Raji (cell line): Measurements from ENCODE around the gene CCDC40.

Experiments used
- POLR2A ChIP-seq: IDR thresholded peaks from 2 replicates; pipeline ENCODE4 v1.6.1; 2011; ENCODE audit warnings: low read depth, low read length, control low read depth; ENCODE audit not compliant: insufficient read depth

CCDC40 gene

DNA sequence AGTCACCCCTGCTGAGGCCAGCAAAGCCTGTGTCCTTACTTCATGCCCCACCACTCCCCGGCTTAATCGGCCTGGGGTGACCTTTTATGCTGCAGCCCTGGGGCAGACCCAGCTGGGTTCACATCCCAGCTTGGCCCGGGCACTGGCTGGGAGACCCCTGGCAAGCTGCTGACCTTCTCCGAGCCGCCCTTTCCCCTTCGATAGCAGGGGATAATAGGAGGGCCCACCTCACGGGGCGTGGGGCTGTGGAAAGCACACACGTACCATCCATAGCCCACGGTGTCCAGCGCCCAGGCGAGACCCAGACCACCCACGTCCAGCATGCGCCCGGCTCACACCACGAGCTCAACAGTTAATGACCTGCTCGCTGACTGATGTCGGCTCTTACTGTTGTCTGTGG, 27.6 kb upstream of the CCDC40 start:
- no peak for TF ChIP-seq POLR2A

DNA sequence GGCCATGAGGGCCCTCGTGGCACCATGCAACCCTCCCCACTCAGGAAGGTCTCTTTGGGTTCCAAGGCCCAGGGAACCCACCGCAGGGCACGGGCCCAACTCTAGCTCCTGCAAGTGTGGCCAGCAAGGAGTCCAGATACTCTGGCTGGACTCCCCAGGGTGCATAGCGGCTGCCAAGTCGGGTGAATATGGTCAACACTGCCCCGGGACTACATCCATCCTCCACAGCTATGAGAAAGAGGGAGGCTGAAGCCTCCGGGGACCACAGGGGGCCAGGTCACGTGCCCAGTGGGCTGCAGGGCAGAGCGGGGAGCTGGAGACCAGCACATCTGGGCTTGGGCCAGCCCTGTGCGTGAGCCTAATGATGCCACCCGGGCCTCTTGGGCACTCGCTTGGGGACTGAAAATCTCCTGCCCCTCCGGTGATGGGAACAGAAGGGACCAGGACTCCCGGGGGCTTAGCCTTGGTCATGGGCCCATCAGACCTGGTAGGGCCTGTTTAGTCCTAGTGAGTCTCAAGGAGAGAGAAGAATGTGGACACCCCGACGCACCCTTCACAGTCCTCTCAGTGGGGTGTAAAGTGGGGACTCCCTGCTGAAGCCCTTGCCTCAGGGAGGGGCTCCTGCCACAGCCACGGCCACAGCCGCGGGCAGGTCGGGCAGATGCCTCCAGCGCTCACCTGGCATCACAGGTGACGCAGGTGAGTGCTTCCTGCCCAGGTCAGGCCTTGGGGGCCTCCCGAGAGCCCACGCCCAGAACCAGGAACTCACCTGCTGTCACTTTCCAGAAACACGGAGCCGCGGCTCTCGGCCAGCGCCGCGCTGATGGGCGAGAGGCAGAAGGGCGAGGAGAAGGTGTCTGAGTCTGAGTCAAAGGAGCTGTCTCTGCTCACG, 26.8 kb upstream of the CCDC40 start:
- no peak for TF ChIP-seq POLR2A

DNA sequence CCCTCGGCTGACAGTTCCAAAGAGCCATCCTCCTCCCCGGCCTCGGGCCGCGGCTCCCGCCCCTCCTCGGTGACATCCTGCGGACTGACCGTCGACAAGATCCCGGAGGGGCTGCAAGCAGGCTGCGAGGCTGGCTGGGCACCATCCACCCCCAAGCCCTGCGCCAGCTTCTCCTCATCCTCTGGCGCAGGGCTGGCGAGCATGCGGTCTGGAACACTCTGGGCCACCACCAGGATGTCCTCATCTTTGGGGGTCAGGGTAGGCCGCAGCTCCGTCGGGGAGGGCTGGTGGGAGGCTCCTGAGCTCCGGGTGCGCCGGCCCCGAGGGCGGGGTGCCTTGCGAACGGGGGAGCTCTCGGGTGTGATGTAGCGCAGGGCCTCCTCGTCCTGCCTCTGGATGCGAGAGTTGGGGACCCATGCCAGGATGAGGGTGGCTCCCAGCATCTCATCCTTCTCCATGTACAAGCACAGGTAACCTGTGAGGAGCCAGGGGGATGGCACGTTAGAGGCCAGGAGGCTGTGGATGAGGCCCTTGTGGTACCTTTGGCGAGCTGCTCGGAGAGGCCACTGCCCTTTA, 26.1 kb upstream of the CCDC40 start:
- no peak for TF ChIP-seq POLR2A

DNA sequence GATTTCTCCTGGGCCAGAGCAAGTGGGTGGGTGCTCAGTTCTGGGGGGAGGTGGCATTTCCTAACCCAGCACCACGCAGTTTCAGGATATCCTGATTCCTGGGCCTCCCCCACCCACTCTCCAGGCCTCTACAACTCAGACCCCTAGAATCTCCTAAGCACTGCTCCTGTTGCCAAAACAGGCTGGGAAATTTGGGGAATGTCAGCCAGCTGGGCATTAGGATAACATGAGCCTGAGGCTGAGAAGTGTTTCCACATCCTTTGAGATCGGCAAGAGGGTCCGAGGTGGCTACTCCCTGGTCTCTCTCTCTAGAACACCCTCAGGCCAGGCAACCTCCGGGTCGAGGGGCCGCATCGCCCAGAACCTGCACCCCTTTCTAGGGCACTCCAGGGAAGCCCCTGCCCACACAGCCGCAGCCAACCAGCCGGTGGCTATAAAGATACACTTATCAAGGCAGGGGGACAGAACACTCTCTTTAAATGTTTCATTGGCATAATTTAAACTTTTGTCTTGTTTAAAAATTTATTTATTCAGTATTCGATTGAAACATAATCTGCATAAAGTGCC, 24.4 kb upstream of the CCDC40 start:
- no peak for TF ChIP-seq POLR2A

DNA sequence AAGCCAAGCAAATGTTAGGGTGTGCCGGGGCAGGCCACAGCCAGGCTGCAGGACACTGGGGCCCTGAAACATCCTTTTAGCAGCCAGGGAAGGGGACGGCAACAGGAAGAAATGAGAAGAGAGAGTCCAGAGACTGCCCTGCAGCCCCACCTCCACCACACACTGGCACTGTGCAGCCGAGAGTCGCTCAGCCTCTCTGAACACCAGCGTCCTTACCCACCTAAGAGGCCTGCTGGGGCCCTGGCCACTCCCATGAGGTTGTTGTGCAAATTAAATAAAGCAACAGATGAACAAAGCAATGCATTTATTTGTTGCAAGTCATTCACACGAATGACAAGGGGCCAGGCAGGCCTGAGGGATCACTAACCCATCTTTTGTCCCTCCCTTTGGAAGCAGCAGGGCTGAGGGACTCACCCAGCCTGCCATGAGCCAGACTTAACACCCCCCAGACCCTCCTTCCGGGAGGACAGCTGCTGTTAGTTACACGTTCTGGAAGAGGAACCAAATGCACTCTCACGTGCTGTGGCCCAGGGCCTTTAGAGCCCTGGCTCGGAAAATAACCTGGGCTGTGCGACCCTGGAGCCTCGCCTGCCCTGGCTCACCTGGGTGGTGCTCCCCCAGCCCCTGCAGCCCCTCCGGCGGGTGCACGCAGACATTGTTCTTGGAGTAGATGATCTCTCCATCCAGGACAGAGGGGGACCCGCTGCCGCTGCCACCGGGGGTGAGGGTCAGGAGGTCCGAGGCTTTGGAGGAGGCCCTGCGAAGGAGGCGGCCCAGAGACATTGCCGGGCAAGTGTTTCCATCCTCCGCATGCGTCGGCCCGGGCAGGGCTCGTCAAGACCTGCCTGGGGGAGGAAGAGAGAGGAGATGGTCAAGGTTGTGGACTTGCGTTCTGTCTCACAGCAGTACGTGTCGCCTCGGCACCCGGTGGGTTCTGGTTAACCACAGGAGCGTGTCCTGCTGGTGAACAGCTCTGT, 23.4 kb upstream of the CCDC40 start:
- no peak for TF ChIP-seq POLR2A

DNA sequence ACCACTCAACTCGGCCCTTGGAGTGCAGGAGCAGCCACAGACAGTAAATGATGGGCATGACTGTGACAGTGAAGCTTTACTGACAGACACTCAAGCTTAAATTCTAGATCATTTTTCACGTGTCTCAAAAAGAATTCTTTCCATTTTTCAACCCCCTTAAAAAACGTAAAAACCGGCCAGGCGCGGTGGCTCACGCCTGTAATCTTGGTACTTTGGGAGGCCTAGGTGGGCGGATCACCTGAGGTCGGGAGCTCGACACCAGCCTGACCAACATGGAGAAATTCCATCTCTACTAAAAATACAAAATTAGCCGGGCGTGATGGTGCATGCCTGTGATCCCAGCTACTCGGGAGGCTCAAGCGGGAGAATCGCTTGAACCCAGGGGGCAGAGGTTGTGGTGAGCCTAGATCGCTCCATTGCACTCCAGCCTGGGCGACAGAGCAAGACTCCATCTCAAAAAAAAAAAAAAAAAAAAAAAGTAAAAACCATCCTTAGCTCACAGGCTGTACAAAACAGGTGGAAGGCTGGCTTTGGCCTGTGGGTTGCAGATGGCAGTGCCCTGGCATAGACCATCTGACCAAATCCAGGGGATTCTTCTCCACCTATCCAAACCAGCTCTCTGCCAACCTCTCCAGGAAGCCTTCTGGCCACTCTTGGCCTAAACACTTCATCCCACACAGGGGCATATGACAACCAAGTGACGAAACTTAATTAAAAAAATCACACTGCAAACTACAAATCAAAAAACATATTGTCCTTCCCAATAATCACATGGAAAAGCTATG, 19.0 kb upstream of the CCDC40 start:
- TF ChIP-seq POLR2A = no peak

DNA sequence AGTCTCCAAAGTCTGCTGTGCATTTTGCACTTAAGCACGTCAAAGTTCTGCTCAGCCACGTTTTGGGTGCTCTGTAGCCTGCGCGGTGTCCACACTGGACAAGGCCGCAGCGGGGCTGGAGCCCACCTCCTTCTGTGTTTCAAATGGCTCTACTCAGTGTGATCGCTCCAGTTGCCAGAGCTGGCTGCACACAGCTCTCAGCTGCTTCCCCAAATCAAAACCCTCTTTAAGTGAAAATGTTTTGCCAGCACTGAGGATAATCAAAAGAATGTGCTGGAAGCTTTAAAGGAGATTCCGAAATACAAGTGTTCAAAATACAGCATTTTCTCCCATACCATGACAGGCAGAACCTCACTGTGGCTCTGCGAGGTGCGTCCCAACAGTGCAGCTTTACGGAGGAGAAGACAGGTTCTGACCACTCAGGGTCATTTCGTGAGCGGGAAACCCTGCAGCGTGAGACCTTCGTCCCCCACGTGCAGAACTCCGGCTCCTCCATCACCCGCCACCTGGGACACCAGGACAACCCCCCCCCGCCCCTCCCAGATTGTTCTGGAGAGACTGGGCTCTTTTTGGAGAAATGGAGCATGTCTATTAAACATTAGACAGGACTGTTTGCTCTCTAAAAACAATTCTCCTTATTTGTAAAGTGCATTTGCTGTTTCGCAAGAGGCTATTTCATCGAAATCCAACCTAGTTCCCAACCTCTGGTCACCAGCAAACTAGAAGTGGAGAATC, 17.4 kb upstream of the CCDC40 start:
- TF ChIP-seq POLR2A = no peak

DNA sequence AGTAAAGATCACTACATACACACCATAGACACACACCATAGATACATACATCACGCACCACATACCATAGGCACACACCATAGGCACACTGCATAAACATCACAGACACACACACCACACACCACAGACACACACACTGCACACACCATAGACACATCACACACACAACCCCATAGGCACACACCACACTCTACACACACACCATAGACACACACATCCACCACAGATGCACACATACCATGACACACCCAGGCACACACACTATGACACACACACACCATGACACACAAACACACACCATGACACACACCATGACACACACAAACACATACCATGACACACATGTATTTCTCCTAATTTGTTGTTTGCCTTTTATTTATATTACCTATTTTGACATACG, 14.8 kb upstream of the CCDC40 start:
- TF ChIP-seq POLR2A = no peak

DNA sequence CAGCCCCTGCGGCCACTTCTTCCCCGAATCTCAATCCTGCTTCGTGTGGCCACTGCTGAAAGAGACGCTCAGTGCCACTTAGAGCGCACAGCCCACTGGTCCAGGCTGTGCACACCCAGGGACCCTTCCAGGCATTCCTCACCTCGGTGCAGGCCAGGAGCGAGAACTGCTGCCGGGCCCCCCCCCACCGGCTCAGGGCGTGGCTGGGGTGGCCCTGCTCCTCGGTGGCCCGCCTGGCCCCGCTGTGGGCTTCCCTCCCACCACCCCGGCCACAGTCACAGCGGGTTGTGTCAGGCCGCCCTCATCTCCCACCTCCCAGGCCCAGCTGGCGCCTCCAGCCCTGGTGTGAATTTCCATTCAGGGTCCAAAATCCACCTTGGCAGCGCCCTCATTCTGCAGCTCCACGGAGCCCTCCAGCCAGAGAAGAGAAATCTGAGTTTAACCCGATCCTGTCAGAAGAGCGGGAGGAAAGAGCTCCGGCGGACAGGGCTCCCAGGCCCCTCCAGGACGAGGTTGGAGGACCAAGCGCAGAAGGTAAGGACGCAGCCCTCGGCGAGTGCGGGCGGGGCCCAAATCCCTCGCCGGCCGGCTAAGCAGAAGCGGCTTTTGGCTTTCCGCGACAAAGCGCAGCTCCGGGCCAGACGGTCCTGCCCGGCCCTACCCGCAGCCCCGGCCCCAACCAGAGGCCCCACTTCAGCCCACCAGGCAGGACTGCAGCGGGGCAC, 12.8 kb upstream of the CCDC40 start:
- no peak for TF ChIP-seq POLR2A

DNA sequence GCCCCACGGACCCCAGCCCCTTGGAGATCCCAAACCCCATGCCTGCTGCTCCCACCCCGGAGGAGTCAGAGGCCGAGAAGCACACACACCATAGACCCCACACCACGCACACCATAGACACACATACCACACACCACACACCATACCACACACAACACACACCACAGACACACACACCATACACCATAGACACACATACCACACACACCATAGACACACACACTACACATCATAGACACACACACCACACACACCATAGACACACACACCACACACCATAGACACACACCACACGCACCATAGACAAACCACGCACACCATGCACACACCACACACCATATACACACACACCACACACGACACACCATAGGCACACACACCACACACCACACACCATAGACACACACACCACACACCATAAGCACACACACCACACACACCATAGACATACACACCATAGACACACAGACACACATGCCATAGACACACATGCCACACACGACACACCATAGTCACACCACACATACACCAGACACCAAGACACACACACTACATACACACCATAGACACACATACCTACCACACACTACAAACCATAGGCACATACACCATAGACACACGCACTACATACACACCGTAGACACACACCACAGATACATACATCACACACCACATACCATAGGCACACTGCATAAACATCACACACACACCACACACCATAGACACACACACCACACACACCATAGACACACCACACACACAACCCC, 12.1 kb upstream of the CCDC40 start:
- no peak for TF ChIP-seq POLR2A

DNA sequence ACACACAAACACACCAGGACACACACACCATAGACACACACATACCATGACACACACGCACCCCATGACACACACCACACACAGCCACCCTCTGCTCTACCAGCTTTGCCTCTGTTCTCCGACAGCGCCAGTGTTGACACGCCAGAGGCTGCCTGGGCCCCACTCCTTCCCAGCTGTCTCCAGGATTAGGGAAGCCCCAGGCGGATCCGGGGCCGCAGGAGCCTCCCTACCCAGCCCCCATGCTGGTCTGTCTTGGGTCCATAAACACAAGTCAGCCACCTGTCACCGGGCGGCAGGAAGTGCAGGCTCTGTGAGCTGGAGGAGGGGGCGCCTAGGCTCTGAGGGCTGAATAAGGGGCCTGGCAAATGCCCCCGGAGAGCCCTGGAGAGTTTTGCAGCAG, 11.3 kb upstream of the CCDC40 start:
- no peak for TF ChIP-seq POLR2A

DNA sequence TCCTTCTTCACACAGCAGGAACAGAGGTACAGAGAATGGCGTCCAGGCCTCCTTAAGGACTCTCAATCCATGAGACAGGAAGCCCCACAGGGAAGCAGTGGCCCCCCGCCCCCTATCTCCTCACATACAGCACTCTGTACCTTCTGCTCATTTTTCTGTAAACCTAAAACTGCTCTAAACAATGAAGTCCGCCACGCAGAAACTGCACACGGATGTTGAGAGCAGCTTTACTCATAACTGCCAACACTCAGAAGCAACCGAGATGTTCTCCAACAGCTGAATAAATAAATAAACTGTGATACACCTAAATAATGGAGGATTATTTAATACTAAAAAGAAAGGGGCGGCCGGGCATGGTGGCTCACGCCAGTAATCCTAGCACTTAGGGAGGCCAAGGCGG, 10.6 kb upstream of the CCDC40 start:
- TF ChIP-seq POLR2A = no peak

DNA sequence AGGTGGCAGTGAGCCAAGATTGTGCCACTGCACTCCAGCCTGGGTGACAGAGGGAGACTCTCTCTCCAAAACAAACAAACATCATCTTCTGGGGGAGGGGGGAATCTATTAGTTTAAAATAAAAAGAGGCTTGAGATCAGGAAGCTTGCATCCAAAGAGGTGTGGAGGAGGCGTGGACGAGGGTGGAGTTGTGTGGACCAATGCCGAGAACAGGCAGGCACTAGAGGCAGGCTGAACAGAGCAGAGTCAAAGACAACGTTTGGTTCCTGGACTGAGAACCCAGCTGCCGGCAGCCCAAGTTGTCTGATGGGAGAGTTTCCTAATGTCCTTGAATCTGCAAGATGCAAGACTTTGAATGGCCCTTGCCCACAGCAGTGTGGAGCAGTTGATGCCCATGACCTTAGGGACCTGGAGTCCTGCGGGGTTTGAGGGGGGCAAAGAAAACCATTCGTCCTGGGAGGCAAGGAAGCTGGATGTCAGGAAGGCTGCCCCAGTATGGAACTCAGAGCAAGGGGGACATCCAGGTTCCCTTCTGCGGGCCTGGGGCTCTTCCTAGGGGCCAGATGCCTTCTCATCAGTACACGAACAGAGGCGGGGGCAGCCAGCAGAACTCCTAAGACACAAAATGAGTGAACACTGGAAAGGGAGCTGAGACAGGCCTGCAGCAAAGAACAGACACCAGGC, 9.9 kb upstream of the CCDC40 start:
- TF ChIP-seq POLR2A = no peak
